Neuron (in vitro differentiated cells): ENCODE results near the gene TMPRSS11E.
"Not testable (repeated sequence)": the region's sequence is repeated elsewhere in the genome, so short reads cannot be mapped to it uniquely, and the experiment has no call there.

Experiments used
- H2AFZ ChIP-seq: one replicate; pipeline ENCODE4 v1.6.1; 2013; ENCODE audit warnings: low read depth, mild to moderate bottlenecking, inconsistent platforms, low read length, moderate library complexity
- H3K27me3 ChIP-seq: one replicate; pipeline ENCODE4 v1.6.1; 2013; ENCODE audit warnings: low read length; ENCODE audit not compliant: insufficient read depth
- H3K36me3 ChIP-seq: one replicate; pipeline ENCODE4 v1.6.1; 2013; ENCODE audit warnings: low read length; ENCODE audit not compliant: insufficient read depth
- H3K4me1 ChIP-seq: one replicate; pipeline ENCODE4 v1.6.1; 2013; ENCODE audit warnings: low read length; ENCODE audit not compliant: insufficient read depth
- H3K4me3 ChIP-seq: 2 replicates; pipeline ENCODE4 v1.5.1; 2013; ENCODE audit warnings: mild to moderate bottlenecking, low read length, moderate library complexity
- H3K9me3 ChIP-seq: one replicate; pipeline ENCODE4 v1.6.1; 2013; ENCODE audit warnings: low read length

The TMPRSS11E gene

DNA sequence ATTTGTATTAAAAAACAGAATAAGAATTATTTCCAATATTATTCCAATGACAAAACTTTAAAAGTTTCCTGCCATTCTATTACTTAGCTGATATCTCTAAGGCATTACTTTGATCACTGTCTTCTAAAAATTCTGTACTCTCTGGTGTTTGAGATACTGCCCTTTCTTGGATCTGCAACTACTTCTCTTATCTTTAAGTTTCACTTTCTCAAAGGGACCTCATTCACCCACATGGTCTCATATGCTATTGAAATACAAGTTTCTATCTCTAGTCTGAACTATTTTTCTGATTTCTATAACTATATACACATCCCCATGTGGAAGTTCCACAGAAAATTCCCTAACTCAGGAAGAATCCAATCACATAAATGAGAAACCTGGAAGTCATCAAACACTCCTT, 22.2 kb downstream of the TMPRSS11E start:
- Histone ChIP-seq H3K9me3 (no peaks in the 10 kb centered on the region), H3K27me3 (no peaks in the 10 kb centered on the region), H3K36me3 (no peaks in the 10 kb centered on the region), H3K4me1 (no peaks in the 10 kb centered on the region), H3K4me3 (no peak overlapping the region), H2AFZ (no peak overlapping the region)

DNA sequence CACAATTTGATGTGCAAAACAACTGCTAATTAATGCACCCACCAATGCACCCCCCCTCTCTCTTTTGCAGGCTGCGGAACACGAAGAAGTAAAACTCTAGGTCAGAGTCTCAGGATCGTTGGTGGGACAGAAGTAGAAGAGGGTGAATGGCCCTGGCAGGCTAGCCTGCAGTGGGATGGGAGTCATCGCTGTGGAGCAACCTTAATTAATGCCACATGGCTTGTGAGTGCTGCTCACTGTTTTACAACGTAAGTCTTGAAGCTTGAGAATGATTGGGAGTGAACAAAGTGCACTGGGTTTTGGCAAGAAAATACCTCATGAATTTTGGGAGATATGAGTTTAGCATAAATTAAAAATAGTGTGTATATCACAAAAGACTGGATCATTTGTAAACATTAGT, 28.9 kb downstream of the TMPRSS11E start:
- H3K27me3 ChIP-seq = no peaks in the 10 kb centered on the region
- no peak overlapping the region for H3K4me3 ChIP-seq
- H3K4me1 ChIP-seq = no peaks in the 10 kb centered on the region
- no peaks in the 10 kb centered on the region for H3K36me3 ChIP-seq
- H2AFZ ChIP-seq = no peak overlapping the region
- H3K9me3 ChIP-seq = no peaks in the 10 kb centered on the region

DNA sequence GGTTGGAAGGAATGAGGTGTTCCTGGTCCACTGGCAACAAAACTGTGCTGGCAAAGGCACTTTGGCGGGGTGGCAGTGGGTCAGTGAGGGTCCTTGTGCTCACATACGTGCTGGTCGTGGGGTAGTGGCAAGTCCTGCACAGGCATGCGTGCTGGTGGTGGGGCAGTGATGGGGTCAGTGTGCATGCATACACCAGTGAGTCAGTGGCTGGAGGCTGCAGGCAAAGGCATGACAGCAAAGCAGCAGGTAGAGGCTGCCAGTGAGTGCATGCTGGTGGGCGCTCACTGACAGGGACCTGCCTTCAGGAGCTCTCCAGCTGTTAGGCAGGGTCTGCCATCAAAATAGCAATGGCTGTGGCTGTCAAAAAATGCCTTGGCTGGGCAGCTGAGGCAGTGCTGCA, 42.1 kb downstream of the TMPRSS11E start:
- Histone ChIP-seq H2AFZ (no peak overlapping the region), H3K36me3 (no peaks in the 10 kb centered on the region), H3K4me1 (no peaks in the 10 kb centered on the region)

DNA sequence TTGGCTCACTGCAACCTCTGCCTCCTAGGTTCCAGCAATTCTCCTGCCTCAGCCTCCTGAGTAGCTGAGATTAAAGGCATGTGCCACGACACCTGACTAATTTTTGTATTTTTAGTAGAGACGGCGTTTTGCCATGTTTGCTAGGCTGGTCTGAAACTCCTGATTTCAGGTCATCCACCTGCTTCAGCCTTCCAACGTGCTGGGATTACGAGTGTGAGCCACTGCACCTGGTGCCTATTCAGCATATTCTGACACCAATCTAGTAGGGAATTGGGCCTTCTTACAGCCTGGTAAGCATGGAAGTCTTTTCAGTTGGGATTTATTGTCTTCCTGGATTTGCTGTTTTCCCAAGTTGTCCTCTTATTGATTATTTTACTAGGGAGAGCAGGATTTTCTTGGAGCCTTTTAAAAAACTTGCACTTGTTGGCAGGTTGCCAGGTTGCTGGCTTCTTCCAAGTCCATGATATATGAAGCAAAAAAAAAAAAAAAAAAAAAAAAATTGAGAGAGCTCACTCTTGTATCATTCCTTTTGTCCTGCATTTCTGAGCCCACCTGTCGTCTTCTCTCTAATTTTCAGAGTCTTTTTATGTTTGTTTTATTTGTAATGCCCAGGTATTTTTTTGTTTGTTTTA, 43.7 kb downstream of the TMPRSS11E start:
- no peaks in the 10 kb centered on the region for H3K4me1 ChIP-seq
- no peaks in the 10 kb centered on the region for H3K9me3 ChIP-seq
- H3K27me3 ChIP-seq = no peaks in the 10 kb centered on the region
- H3K4me3 ChIP-seq = no peak overlapping the region
- H3K36me3 ChIP-seq = no peaks in the 10 kb centered on the region
- H2AFZ ChIP-seq = no peak overlapping the region

More for the DNA sequence above, 42.1 kb downstream of the TMPRSS11E start:
- H3K4me3 ChIP-seq = no peak overlapping the region
- H3K27me3 ChIP-seq = no peaks in the 10 kb centered on the region
- H3K9me3 ChIP-seq = no peaks in the 10 kb centered on the region

DNA sequence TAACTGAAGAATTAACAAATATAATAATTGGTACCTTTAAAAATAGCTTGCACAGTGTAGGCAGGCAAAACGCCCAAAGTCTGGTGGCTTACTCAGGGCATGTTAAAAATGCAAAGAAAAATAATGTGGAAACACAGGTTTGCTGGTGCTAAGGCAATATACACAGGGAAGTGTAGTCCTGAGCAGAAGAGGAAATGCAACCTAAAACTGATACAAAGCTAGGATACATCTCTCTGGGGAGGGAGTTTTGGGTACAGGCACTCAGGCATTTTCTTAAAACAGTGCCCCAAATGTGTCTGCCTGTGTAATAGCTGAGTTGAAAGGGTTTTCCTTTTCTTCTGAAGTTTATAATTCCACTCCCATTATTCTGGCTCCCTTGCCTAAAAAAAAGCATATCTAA, 47.4 kb downstream of the TMPRSS11E start:
- Histone ChIP-seq H2AFZ (no peak overlapping the region), H3K4me3 (no peak overlapping the region), H3K4me1 (no peaks in the 10 kb centered on the region), H3K9me3 (no peaks in the 10 kb centered on the region), H3K36me3 (no peaks in the 10 kb centered on the region), H3K27me3 (no peaks in the 10 kb centered on the region)

DNA sequence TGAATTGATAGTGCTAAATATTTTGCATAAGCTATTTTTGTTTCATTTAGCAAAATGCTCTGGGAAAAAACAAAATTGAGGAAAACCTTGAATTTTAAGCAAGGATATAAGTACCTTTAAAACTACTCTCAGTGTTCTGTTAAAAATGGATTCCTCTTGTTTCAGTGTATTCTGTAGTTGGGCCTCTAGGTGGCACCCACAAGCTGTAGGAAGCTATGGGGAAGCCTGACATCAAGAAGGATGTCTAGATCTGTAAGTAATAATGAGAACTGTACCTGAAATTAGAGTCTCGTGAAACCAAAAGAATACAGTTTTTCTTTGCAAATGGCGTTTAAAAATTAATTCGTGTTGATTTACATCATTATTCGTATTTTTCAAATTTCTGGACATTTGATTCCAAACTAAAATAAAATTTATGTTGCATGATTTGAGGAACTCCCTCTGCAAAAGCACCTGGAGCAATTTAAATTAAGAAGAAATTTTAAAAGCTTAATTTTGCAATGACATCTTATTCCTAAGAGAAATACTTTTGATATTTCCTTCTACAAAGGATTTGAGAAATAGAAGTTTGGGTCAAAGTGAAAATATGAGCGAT, 51.2 kb downstream of the TMPRSS11E start:
- Histone ChIP-seq H2AFZ (no peak overlapping the region), H3K9me3 (no peaks in the 10 kb centered on the region), H3K36me3 (no peaks in the 10 kb centered on the region), H3K27me3 (no peaks in the 10 kb centered on the region), H3K4me3 (no peak overlapping the region), H3K4me1 (no peaks in the 10 kb centered on the region)

DNA sequence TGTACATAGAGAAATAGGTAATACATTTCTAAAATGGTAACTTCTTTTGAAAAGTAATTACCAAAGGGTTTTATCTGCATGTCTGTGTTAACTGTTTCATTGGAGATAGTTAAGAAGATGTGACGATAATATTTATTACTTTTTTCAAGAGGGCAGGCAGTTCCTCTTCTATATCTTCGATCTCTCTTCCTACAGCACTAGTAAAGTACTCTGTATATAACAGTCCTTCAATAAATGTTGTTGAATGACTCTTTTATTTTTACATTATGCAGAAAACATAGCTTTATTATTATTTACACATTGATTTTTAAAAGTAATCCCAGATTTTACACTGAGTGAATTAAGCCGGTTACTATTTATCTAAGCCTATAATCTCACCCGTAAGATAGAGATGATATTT, 51.8 kb downstream of the TMPRSS11E start:
- no peak overlapping the region for H3K4me3 ChIP-seq
- H3K27me3 ChIP-seq = no peaks in the 10 kb centered on the region
- H3K4me1 ChIP-seq = no peaks in the 10 kb centered on the region
- H2AFZ ChIP-seq = no peak overlapping the region
- H3K9me3 ChIP-seq = no peaks in the 10 kb centered on the region
- H3K36me3 ChIP-seq = no peaks in the 10 kb centered on the region

DNA sequence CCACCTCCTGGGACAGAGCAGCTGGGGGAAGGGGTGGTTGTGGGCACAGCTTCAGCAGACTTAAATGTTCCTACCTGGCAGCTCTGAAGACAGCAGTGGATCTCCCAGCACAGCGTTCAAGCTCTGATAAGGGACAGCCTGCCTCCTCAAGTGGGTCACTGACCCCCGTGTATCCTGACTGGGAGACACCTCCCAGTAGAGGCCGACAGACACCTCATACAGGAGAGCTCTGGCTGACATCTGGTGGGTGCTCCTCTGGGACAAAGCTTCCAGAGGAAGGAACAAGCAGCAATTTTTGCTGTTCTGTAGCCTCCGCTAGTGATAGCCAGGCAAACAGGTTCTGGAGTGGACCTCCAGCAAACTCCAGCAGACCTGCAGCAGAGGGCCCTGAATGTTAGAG, 56.2 kb downstream of the TMPRSS11E start:
- not testable (repeated sequence) for H3K4me1 ChIP-seq, H2AFZ ChIP-seq, H3K9me3 ChIP-seq, H3K4me3 ChIP-seq, H3K27me3 ChIP-seq, H3K36me3 ChIP-seq

DNA sequence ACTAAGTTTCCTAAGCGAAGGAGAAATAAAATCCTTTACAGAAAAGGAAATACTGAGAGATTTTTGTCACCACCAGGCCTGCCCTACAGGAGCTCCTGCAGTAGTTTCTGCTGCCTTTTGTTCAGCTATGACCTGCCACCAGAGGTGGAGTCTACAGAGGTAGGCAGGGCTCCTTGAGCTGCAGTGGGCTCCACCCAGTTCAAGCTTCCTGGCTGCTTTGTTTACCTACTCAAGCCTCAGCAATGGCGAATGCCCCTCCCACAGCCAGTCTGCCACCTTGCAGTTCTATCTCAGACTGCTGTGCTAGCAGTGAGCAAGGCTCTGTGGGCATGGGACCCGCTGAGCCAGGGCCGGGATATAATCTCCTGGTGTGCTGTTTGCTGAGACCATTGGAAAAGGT, 57.6 kb downstream of the TMPRSS11E start:
- not testable (repeated sequence) for H2AFZ ChIP-seq, H3K4me1 ChIP-seq, H3K36me3 ChIP-seq, H3K27me3 ChIP-seq, H3K9me3 ChIP-seq, H3K4me3 ChIP-seq

DNA sequence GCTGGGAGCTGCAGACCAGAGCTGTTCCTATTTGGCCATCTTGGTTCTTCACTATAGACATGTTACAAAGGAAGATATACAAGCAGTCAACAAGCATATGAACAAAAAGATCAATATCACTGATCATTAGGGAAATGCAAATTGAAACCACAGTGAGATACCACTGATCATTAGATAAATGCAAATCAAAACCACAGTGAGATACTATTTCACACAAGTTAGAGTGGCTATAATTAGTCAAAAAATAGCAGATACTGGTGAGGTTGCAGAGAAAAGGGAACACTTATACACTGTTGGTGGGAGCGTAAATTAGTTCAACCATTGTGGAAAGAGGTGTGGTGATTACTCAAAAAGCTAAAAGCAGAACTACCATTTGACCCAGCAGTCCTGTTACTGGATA, 58.2 kb downstream of the TMPRSS11E start:
- not testable (repeated sequence) for H3K36me3 ChIP-seq, H3K27me3 ChIP-seq, H3K4me1 ChIP-seq, H3K9me3 ChIP-seq, H2AFZ ChIP-seq, H3K4me3 ChIP-seq

DNA sequence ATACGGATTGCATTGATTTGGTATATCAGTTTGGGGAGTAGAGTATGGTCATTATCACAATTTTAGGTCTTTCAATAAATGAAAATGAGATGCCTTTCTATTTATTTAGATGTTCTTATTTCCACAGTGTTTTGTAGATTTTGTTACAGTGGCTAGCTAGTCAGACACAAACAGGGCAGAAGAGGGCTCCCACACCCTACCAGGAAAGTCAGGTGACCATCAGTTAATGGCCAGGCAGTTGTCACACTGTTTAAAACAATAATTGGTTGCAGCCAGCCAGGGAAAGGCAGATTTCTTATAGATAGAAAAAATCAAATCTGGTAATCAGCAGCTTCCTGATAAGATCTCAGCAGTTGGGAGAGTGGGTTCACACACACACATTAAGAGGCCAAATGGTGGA, 71.6 kb downstream of the TMPRSS11E start:
- Histone ChIP-seq H3K27me3 (no peaks in the 10 kb centered on the region), H3K4me1 (no peaks in the 10 kb centered on the region), H3K36me3 (no peaks in the 10 kb centered on the region), H3K9me3 (no peaks in the 10 kb centered on the region), H2AFZ (no peak overlapping the region), H3K4me3 (no peak overlapping the region)

DNA sequence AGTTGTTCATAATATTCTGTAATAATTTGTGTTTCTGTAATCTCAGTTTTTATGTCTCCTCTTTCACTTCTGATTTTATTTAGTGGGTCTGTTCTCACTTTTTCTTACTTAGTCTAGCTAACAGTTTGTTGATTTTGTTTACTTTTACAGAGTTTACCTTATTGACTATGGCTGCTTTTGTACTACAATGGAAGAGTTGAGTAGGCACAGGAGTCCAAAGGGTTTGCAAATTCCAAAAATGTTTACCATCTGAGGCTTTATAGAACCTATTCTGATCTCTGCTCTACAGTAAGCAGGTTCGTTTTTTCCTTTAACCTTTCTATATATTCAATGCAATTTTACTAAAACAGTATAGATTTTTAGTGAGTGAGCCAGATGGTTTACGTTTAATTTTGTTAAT, 73.7 kb downstream of the TMPRSS11E start:
- H3K36me3 ChIP-seq = no peaks in the 10 kb centered on the region
- H3K4me3 ChIP-seq = no peak overlapping the region
- H2AFZ ChIP-seq = no peak overlapping the region
- H3K4me1 ChIP-seq = no peaks in the 10 kb centered on the region
- H3K27me3 ChIP-seq = no peaks in the 10 kb centered on the region
- no peaks in the 10 kb centered on the region for H3K9me3 ChIP-seq

DNA sequence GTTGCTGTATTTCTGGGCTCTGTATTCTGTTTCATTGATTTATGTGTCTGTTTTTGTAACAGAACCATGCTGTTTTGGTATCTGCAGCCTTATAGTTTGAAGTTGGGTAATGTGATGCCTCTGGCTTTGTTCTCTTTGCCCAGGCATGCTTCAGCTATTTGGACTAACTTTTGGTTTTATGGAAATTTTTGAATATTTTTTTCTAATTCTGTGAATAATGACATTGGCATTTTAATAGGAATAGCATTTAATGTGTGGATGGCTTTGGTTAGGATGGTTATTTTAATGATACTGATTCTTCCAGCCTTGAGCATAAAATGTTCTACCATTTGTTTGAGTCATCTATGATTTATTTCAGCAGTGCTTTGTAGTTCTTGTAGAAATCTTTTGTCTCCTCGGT, 75.0 kb downstream of the TMPRSS11E start:
- not testable (repeated sequence) for H3K9me3 ChIP-seq, H3K4me1 ChIP-seq, H3K4me3 ChIP-seq, H3K36me3 ChIP-seq, H3K27me3 ChIP-seq, H2AFZ ChIP-seq

DNA sequence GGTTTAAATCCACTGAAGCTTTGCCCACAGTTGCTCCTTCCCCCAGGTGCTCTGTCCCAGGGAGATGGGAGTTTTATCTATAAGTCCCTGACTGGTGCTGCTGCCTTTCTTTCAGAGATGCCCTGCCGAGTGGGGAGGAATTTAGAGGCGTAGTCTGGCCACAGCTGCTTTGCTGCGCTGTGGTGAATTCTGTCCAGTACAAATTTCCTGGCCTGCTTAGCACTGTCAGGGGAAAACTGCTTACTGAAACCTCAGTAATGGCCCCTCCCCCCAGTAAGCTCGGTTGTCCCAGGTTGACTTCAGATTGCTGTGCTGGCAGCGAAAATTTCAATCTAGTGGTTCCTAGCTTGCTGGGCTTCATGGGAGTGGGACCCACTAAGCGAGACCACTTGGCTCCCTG, 88.7 kb downstream of the TMPRSS11E start:
- Histone ChIP-seq H3K4me3 (no peak overlapping the region), H3K9me3 (no peaks in the 10 kb centered on the region), H3K27me3 (no peaks in the 10 kb centered on the region), H3K36me3 (no peaks in the 10 kb centered on the region), H2AFZ (no peak overlapping the region), H3K4me1 (no peaks in the 10 kb centered on the region)
